Stimulated activated CD8-positive, alpha-beta memory T cell treated with anti-CD3 and anti-CD28 coated beads, Interleukin-7, amount 100 ng/mL, for 24 hours (primary cell): ENCODE measurements around the gene RAD51B.

ENCODE experiments used
- DNase-seq: peaks from one replicate; pipeline ENCODE4 v3.0.0-alpha.2; 2020; ENCODE audit warnings: low read depth

RAD51B gene

DNA sequence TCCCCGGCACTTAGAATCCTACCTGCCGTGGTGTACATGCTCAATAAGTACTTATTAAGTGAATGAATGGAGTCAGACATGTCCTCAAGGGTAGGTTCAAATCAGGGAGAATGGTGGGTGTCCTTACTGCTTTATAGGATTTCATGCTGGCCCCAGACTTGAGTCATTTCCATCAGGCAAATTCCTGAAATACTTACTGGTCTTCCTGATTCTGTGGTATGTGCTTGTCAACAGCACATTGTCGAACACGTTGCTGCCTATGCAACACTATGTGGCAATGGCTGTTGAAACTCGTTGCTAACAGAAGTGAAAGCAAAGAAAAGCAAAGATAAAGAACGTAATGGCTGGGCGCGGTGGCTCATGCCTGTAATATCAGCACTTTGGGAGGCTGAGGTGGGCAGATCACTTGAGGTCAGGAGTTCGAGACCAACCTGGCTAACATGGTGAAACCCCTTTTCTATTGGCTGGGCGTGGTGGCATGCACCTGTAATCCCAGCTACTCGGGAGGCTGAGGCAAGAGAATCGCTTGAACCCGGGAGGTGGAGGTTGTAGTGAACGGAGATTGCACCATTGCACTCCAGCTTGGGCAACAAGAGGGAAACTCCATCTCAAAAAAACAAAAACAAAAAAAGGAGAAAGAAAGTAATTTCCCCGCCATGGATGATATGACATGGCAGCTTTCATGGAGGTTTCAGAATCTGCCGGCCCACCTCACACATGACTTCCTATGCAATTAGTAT is 758.4 kb downstream of the RAD51B start:
- no peak for DNase-seq

DNA sequence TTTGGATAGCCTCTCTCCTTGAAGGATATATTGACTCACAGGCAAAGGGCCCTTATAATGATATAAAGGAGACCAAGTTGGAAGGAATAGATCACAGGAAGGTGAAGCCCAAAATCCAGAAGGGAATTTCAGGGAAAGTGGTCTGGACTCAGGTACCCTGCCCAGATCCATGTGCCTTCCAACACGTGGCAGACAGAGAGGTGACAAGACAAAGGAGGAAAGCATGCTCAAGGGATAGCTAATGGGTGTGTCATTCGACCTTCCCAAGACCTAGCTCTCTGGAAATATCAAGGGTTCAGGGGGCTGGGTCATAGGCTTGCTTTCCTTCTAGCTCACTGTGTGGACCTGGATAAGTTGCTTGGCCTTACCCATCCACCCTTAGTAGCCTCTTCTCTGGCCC is 759.0 kb downstream of the RAD51B start:
- DNase-seq, result no peak

DNA sequence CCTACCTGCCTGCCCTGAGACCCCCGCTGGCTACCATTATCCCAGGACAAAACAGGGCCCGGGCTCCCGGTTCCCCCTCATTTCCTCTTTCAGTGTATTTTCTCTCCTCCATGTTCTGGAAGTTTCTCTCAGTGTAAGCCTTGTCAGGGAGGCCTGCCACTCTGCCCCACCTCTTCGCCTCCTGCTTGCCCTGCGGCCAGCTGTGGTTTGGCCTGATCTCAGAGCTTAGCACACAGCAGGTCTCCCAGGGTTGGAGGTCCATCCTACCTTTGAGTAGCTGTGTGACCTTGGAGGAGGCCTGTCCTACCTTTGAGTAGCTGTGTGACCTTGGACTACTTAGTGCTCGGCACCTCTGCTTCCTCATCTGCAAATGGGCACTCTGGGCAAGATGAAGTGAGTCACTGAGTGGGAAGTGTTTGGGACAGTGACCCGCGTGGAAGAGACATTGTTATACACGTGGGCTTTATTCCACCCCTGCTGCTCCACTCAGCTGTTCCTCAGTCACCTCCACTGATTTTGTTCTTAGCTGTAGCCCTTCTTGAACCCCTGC is 760.6 kb downstream of the RAD51B start:
- DNase-seq, result no peak

DNA sequence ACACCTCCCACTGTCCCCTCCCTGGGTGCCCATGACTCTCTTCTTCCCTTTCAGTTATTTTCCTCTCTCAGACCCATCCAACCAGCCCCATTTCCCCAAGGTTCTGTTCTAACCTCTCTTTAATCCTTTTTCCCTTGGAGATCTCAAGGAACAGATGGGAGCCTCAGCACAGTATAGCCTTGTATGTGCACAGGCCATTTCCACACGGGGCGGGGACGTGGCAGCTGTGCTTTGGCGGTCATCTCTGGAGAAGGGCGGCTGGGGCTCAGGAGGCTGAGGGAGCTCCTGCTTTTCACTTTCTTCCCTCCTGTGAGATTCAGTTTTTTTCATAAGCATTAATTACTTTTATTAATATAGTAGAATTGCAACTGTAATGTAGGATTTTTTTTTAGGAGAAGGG is 761.1 kb downstream of the RAD51B start:
- DNase-seq, result no peak

DNA sequence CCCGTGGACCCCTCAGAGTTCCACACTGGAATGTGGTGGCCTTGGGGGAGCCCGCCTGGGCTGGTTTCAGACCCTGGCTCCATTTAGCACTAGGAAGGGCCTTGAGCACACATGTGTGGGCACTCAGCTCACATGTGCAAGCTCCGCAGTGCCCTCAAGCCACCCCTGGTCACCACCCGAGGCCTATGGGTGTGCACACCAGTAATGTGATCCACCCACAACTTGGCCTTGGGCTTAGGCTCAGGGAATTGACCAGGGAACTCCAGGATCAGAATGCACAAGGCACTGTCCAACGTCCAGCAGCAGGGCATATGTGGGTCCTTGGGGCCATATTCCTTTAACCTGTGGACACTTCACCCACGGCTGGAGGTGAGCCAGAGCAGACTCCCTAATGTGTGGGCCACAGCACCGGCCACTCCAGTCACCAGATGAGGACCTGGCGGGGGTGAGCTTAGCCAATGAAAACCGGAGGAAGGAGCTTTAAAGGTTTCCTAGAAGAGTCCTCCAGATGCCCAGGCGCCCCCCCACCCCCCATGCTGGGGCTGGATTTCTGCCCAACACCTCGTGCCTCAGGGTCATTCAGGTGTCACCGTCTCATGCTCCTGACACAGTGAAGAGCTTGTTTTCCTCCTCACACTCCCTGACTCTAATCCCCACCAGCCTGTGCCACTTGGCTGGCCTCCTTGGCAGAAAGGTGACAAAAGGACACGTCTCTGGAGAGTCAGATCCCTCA is 764.1 kb downstream of the RAD51B start:
- no peak for DNase-seq

DNA sequence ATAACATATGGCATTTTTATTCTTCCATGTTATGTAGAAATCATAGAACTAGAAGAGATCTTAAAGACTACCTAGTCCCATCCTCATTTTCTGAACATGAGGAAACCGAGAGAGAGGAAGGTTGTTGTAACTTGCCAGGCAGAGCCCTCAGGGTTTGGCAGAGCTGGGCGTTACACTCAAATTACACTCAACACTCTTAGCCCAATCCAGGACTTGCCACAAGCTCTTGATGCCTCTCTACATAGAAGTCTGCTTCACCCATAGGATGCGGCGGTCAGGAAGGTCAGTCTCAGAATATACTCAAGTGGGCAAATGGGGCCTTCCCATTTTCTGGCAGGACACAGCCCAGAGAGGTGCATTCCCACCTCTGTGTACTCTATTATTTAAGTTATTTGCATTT is 765.2 kb downstream of the RAD51B start:
- no peak for DNase-seq

DNA sequence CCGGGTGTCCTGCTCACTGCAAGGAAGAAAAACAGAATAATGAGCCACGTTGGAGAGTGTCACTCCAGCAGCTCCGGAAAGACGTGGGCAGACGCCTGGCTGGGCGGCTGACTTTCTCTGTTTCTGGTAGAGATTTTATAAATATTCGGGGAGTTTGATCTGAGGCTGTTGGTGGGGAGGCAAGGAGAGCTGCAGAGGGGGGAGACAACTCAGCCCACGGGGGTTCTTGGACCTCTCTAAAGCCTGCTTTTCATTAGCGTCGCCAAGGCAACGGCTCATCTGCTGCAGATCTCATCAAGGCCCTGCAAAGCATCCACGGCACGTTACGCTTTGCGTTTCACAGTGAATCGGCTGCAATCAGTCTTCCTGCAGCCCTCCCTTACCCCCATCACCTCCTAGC is 766.1 kb downstream of the RAD51B start:
- DNase-seq, result no peak

DNA sequence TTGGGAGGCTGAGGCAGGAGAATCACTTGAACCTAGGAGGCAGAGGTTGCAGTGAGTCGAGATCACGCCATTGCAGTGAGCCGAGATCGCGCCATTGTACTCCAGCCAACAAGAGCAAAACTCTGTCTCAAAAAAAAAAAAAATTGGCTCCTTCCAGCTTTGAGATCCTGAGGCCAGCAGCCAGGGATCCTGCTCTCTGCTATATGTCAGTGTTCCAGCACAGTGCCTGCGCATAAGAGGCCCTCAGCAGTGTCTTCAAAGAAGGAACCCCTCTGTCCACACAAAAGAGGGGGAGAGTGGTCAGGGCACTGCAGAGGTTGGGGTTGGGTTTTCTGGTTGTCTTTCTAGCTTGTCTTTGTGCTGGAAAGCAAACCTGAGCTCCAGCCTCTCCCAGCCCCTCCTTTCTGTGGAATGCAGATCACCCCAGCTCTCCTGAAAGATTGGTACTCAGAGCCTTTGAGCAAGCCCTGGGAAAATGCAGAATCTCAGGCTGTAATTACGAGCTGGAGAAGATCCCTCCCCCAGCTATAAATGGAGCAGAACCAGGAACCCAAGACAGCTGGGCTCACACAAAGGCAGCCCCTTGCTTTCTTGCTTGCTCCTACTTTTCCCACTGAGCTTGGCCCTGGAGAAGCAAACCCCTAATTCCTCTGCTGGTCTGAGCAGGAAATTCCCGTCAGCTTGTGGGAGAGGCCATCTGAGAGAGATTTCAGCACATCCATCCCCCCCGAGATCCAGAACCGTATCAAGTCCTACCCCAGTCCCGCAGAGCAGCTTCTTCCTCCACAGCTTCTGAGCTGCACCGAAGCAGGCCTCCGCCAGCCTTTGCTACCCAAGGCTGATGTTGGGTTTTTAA is 767.5 kb downstream of the RAD51B start:
- no peak for DNase-seq

DNA sequence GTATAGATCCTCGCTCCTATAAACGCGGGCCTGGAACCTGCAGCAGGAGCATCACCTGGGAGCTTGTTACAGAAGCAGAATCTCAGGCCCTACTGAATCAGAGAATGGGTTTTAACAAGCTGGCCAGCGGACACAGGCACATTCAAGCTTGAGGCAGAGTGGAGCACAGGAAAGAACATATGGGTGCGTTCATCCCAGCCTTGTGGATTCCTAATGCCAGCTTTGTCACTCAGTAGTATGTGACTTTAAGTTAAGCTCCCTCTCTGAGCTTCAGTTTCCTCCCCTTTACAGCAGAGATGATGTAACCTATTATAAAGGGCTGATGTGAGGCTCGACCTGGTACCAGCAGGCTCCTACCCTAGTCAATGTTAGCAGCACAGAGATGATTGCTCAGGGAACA is 768.4 kb downstream of the RAD51B start:
- DNase-seq, result no peak

DNA sequence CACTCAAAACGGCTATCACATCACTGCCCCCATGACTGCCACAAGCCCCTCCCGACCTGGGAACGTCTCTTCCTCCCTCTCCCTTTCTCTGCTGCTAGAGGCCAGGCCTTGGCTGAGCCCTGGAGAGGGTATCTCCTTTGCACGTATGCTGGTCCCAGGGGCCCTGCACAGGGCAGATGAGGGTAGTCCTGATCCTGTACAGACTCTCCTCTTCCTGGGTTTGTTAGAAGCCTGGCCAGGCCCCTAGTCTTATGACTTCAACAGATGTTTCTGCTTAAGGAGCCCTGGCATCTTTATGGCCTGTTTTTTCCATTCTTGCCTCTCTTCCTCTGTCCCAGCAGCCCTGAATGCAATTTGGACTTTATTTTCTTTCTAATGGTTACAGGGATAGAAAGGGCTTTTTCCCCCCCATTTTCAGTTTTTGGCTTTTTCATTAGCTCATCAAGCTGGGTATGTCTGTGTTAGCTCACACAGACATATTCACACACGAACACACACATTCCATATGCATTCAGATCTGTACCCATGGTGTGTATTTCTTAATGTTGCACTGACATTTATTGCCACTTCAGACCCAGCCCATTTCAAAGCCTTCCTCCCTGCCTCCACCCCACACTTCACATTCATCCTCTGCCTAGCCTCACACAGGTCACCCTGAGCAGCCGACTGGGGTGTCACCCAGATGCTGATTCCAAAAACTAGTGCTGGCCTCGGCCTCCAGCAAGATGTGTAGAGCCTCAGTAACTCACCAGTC is 770.0 kb downstream of the RAD51B start:
- no peak for DNase-seq

DNA sequence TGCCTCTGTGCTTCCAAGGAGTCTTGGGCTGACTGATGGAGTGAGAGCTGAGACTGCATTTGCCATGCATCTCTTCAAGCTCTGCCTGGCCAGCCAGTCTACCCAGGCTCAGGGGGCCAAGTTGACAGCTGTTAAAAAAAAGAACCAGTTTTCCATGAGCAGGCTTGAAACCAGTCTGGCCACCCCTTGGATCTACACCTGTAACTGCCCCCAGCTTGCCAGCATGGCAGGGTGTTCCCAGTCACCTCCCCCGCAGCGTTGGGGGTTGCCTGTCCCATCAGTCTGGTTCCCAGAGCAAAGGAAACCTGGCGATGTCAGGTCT is 770.6 kb downstream of the RAD51B start:
- no peak for DNase-seq

DNA sequence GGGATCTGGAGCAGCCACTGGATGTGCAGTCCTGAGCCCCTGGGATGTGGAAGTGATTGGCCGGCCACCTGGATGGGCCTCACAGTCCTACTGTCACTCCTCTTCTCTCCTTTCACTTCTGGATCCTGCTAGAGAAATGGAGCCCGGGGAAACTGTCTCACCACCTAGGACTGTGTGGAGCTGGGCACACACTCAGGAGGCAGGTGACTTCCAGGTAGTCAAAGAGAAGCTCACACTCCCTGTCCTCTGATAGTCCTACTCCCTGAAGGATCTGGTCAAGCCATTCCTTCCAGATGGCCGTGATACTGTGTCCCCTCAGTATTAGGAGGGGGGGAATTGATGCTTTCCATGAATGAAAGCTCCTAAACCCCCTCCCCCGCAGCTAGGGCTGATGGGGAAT is 772.2 kb downstream of the RAD51B start:
- no peak for DNase-seq

DNA sequence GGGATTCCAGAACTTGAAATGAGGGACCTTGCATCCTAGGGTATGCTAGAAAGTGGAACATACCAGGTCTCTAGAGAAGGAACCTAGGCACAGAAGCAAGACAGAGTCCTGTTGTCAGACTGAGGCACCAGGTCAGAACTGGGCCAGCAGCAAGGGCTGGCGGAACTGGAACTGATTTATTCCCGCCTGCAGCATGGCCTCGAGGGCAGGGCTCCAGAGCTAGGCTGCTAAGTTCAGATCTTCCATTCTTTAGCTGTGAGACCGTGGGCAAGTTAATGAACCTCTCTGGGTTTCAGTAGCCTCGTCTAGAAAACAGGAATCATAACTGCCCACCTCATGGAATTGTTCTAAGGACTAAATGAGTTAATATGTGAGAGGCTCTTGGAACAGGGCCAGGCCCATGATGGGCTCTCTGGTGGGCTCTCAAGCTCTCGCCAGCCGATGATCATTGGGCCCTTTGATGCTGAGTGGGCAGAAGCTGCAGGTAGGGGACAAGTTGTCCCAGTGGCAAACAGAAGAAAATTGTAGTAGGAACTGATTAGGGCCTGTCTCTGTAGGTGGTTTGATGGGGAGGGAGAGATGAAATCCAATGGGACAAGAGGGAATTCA is 773.5 kb downstream of the RAD51B start:
- no peak for DNase-seq

DNA sequence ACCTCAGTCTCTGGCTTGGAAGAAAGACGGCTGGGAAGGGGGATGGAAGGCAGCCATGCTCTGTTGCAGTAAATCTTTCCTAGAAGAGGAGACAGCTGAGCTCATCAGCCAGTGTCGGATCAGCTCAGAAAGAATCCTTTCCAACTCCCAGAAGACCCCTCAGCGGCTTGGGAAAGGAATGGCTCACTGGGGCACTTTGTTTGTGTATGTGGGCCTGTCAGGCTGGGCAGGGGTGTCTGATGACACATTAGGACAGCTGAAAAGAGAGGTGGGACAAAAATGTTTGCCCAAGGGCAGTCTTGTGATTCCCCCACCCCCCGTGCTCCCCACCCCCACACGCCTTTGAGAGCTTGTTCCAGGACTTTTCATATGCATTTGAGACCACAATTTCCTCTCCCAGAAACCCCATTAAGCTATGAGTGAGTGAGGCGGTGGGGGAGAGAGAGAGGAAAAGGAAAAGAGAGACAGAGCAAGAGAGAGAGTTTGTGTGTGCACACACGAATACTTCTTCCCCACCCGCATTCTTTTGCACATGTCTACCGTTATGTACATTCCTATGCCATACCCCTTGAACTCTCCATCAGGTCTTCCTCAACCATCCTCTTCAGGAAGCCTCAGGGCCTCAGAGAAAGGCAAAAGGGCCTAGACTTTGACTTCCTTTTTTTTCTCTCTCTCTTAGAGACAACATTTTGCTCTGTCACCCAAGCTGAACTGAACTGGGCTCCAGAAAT is 774.4 kb downstream of the RAD51B start:
- DNase-seq, result no peak

DNA sequence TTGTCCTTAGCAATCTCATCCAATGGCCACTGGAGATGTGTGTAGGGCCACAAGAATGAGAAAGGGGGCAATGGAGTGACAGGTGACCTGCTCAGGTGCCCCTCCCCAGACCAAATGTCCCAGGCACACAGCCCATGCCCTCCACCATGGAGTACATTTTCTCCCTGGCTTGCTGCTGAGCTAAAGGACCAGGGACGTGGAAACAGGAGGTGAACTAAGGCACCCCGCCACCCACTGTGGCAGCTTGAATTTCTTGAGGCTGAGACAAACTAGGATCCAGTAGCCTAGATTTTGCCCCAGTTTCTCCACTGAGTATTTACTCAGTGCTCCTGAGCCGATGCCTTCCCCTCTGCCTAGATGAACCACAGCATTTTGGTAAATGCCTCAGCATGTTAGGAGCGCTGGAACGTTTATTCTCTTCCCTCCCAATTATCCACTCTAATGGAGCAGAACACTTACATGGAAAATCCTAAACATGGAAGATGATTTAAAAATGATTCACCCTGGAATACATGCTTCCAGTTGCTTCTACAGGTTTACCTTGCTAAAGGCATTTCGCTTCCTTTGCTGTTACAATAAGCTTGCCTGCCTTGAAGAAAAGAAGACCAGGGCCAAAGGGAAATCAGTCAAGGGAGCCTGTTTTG is 775.3 kb downstream of the RAD51B start:
- DNase-seq, result no peak

DNA sequence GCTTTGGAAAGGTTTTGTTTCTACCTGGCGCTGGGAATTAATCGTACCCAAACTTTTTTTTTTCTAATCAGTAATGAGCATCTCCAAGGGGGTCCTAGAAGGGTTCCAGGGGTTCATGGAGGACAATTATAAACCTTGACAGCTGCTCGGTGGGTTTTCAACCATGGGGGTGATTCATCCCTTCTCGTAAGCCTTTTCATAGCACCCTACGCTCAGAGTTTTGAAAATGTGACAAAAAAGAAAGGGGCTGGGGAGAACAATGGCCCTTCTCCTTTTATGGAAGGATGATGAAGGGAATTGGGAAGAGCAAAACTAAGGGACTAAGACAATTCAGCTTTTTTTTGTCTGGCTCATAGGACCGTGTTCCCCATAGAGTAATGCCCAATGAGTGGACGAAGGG is 776.6 kb downstream of the RAD51B start:
- no peak for DNase-seq

DNA sequence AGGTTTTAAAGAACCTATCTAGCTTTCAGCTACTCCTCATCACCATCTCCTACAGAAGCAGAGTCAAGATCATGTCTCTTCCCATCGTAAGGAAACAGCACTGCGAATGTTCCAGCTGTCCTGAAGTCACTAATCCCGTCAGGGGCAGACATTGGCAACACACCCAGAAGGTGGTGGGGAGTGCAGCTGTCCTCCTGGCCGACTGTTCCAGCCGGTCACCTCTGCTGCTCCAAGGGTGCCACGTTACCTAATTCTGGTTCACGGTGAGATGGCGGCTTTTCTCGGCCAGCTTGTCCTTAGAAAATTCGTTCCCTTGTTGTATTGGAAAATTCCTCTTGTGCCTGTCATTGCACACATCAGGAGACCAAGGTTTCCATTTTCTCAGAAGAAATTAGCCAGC is 777.1 kb downstream of the RAD51B start:
- no peak for DNase-seq

DNA sequence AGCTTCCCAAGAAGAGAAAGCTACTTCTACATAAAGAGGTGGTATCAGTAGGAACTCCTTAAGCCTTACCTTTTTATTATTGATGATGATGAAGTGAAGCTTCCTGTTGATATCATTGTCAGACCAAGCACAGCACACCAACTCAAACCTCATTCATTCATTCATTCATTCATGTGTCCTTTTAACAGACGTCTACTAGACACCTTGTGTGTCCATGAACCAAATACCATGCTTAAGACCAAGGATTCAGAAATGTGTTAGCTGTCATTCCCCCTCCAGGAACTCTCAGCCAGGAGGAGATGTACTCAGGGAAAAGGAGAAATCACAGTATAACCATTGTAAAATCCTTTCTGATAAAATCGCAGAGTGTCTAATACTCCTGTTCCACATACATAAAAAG is 778.5 kb downstream of the RAD51B start:
- no peak for DNase-seq

DNA sequence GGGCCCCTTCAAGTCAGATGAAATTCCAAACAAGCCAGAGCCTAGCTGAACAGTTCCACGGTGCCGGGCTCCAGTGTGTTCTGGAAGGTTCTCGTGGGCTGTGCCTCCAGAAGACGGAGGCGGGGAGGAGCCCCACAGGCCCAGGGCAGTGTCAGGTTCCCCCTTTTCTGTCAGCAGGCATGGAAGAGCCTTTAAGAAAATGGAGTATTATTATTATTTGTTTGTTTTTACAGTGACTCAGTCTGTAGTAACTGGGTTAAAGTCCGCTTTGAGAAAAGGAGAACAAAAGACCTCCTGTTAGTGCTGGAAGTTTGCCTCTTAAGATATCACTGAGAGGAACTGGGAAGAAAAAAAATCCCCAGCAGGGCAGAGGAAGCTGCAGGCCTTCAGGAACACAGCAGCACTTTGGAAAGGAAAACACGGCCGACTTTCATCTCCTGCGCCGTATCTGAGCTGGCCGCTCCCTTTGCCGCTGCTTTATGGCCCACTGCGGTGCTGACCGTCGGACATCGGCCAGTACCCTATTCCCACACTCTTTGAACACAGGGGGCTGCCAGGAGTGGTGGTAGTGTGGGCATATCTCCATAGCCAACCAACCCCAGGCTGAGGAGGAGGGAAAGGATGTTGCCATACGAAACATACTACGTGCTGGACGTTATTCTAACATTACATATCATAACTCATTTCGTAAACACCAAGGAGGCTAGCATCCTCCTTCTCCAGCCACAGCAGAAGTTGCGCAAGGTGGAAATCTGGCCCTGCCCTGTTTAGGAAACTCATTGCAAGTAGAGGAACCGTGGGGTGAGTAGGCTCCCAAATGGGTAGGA is 779.3 kb downstream of the RAD51B start:
- no peak for DNase-seq
